ENCODE measurements around the gene LMOD2.

DNA sequence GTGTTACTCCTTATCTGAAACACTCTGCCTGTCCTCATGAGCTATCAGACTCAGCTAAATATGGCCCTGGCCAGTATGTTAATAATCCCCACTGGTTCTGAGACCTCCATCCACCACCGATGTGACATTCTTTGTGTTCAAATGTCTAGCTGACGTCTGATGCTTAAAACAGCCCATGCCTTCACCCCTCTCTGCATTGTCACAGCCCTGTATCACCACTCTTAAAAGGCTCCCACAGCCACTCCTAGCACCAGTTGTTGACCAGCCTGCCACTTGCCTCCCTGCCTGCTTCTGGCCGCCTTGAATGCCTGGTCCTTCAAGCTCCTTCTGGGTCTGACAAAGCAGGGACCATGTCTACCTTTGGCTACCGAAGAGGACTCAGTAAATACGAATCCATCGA, at the start of gene LMOD2:
- TF ChIP-seq, protein P1, sequence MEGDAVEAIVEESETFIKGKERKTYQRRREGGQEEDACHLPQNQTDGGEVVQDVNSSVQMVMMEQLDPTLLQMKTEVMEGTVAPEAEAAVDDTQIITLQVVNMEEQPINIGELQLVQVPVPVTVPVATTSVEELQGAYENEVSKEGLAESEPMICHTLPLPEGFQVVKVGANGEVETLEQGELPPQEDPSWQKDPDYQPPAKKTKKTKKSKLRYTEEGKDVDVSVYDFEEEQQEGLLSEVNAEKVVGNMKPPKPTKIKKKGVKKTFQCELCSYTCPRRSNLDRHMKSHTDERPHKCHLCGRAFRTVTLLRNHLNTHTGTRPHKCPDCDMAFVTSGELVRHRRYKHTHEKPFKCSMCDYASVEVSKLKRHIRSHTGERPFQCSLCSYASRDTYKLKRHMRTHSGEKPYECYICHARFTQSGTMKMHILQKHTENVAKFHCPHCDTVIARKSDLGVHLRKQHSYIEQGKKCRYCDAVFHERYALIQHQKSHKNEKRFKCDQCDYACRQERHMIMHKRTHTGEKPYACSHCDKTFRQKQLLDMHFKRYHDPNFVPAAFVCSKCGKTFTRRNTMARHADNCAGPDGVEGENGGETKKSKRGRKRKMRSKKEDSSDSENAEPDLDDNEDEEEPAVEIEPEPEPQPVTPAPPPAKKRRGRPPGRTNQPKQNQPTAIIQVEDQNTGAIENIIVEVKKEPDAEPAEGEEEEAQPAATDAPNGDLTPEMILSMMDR (IDR thresholded peaks at IDR 0.05), result no peak
- TF ChIP-seq EP300 (IDR thresholded peaks at IDR 0.05), result no peak
- no peak for TF ChIP-seq POLR2AphosphoS5 (IDR thresholded peaks at IDR 0.05)
